ENCODE results near the gene TPM4.
"Not testable (repeated sequence)": the region's sequence is repeated elsewhere in the genome, so short reads cannot be mapped to it uniquely, and the experiment has no call there.

TPM4 gene

GRCh38 chr19:16084067-16084685 lies 7.9 kb downstream of the TPM4 start:
- H3K4me3 ChIP-seq (ENCODE audit: low read depth, low read length), result no peak overlapping the region
- TF ChIP-seq CTCF (IDR thresholded peaks at IDR 0.05; ENCODE audit: low read depth, low read length), result no peak

GRCh38 chr19:16085115-16085514 lies 8.8 kb downstream of the TPM4 start:
- H3K4me3 ChIP-seq (ENCODE audit: low read depth, low read length), result no peak overlapping the region
- no peak for TF ChIP-seq CTCF (IDR thresholded peaks at IDR 0.05; ENCODE audit: low read depth, low read length)

- not testable (repeated sequence) for H3K4me3 ChIP-seq (ENCODE audit: low read depth, low read length)
Observed at GRCh38 chr19:16087404-16087803, 11.1 kb downstream of the TPM4 start.

- H3K4me3 ChIP-seq (ENCODE audit: low read depth, low read length), result no peak overlapping the region
- no peak for TF ChIP-seq CTCF (IDR thresholded peaks at IDR 0.05; ENCODE audit: low read depth, low read length)
Observed at GRCh38 chr19:16087940-16088339, 11.6 kb downstream of the TPM4 start.

GRCh38 chr19:16088351-16089009 lies 12.2 kb downstream of the TPM4 start:
- TF ChIP-seq CTCF (IDR thresholded peaks at IDR 0.05; ENCODE audit: low read depth, low read length), result peak; percentile 11; the same call in 1 of the 2 replicates

GRCh38 chr19:16089010-16089846 lies 12.9 kb downstream of the TPM4 start:
- TF ChIP-seq CTCF (IDR thresholded peaks at IDR 0.05; ENCODE audit: low read depth, low read length), result no peak
- no peak overlapping the region for H3K4me3 ChIP-seq (ENCODE audit: low read depth, low read length)

More at GRCh38 chr19:16088351-16089009, 12.2 kb downstream of the TPM4 start:
- H3K4me3 ChIP-seq (ENCODE audit: low read depth, low read length), result no peak overlapping the region

GRCh38 chr19:16091546-16092475 lies 15.5 kb downstream of the TPM4 start:
- no peak overlapping the region for H3K4me3 ChIP-seq (ENCODE audit: low read depth, low read length)
- no peak for TF ChIP-seq CTCF (IDR thresholded peaks at IDR 0.05; ENCODE audit: low read depth, low read length)
